ENCODE measurements around the gene RFNG.

RFNG gene

DNA sequence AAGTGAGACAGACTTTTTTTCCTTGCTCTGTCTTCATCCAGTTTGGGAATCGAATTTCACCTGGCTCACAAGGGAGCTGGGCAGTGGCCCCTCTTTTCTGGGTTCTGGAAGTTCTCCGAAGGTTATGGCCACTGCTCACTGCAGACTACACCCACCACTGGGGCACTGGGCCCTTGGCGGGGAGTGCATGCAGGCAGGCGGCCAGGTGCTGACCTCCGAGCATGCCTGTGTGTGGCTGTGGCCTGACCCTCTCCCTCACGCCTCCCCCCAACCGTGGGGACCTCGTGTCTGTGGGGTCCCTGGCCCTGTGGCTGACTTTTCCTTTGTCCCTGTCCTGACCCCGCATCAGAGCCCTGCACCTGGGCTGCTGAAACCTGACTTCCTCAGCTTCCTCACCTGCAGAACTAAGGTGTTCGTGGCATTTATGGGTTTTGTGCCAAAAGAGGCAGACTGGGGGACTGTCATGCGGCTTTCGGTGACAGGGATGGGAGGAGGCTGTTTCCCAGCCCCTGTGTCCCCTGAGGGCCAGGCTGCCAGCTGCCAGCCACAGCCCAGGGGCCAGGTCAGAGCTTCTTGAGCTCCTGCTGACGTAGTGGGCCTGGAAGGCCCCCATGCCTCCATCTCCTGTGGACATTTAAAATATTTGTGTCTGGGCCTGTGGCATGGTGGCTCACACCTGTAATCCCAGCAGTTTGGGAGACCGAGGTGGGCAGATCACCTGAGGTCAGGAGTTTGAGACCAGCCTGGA is 52.7 kb downstream of the RFNG start:
- DNase-seq = no peak

DNA sequence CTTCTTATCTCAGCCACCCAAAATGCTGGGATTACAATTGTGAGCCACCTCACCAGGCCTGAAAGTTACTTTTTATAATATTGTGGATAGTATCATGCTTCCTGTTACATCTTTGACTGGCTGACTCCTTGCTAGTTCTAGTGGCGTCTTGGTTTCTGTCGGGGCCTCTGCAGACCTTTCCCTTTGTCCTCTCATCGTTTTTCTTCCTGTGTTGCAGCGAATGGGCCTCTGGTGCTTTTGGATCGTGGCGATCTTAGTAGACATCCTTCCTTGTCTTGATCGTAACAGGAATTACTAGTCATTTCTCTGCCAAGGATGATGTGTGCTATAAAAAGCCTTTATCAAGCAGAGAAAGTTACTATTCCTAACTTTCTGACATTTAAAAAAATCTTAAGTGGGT is 53.4 kb downstream of the RFNG start:
- no peak for DNase-seq

Data from NCI-H2081 (cell line).